Lower lobe of right lung (tissue), 2 donors: Measurements from ENCODE around the gene MINPP1. TPM values are rescaled to one million over a fixed set of nuclear protein-coding genes. Genes with fewer than 3 reads are reported as not detected.

ENCODE experiments used
- ATAC-seq, 2 donors: fragments of 200-7000 bp; cut with Tn5 transposase; one replicate each; pipeline ENCODE4 v1.9.1; 2020 to 2022; ENCODE audit warnings: mild to moderate bottlenecking in 2 of 2, moderate library complexity in 2 of 2
- DNase-seq: peaks from one replicate; pipeline ENCODE4 v3.0.0-alpha.2; 2020
- H3K27ac ChIP-seq: fragments of 200-600 bp; one replicate; pipeline ENCODE4 v1.8.0; 2022
- H3K27me3 ChIP-seq: fragments of 200-600 bp; one replicate; pipeline ENCODE4 v1.8.0; 2022; ENCODE audit warnings: low read depth
- H3K36me3 ChIP-seq: fragments of 200-600 bp; one replicate; pipeline ENCODE4 v1.8.0; 2022; ENCODE audit warnings: mild to moderate bottlenecking
- H3K4me1 ChIP-seq: fragments of 200-600 bp; one replicate; pipeline ENCODE4 v1.8.0; 2022
- H3K4me3 ChIP-seq: fragments of 200-600 bp; one replicate; pipeline ENCODE4 v1.8.0; 2022; ENCODE audit warnings: mild to moderate bottlenecking
- H3K9me3 ChIP-seq: fragments of 200-600 bp; one replicate; pipeline ENCODE4 v1.8.0; 2022
- CTCF ChIP-seq: fragments of 200-600 bp; IDR thresholded peaks from one replicate; pipeline ENCODE4 v1.8.0; 2022; ENCODE audit warnings: antibody characterized with exemption, mild to moderate bottlenecking
- intact Hi-C: fragments of 100-400 bp; cut with DNase I; formaldehyde crosslinking; loops from one replicate; pipeline ENCODE4 v1.11.0; 2022
- total RNA-seq: library from RNA; stranded (reverse); fragmentation: NEBNext Ultra II Directional; extraction: Animal tissue kit (Norgen Biotek cat#: 25700); gene quantifications from one replicate; pipeline ENCODE4 v1.2.1, GENCODE V29; 2021
- donor health status: DM: no; HTN: yes; CAD: no; lungs with severe emphysema.

The MINPP1 gene
- total RNA-seq, 1 donor from 2014 or later = 15.6 TPM

- Histone ChIP-seq H3K4me1 (no peaks in the 10 kb centered on the region), H3K4me3 (no peak overlapping the region), H3K27me3 (no peaks in the 10 kb centered on the region), H3K36me3 (no peaks in the 10 kb centered on the region), H3K9me3 (peaks cover 3% of the 10 kb centered on the region), H3K27ac (no peak overlapping the region)
- no peak for DNase-seq
- TF ChIP-seq CTCF = no peak
- ATAC-seq = no peak
- intact Hi-C loops = no loop called here
Observed at GRCh38 chr10:87562750-87563149, 58.1 kb downstream of the MINPP1 start.

- ATAC-seq = no peak
- Histone ChIP-seq H3K27me3 (no peaks in the 10 kb centered on the region), H3K4me3 (no peak overlapping the region), H3K36me3 (no peaks in the 10 kb centered on the region), H3K4me1 (no peaks in the 10 kb centered on the region), H3K9me3 (peaks cover 3% of the 10 kb centered on the region), H3K27ac (no peak overlapping the region)
- TF ChIP-seq CTCF = no peak
- DNase-seq = no peak
- intact Hi-C loops = no loop called here
Observed at GRCh38 chr10:87565010-87565409, 60.3 kb downstream of the MINPP1 start.

GRCh38 chr10:87575851-87576250 lies 71.2 kb downstream of the MINPP1 start:
- no peak for DNase-seq
- Histone ChIP-seq H3K27ac (no peak overlapping the region), H3K9me3 (no peaks in the 10 kb centered on the region), H3K4me1 (no peaks in the 10 kb centered on the region), H3K4me3 (no peak overlapping the region), H3K36me3 (no peaks in the 10 kb centered on the region), H3K27me3 (no peaks in the 10 kb centered on the region)
- no peak for ATAC-seq
- no peak for TF ChIP-seq CTCF
- intact Hi-C loops = no loop called here

- H3K36me3 ChIP-seq = no peaks in the 10 kb centered on the region
- H3K9me3 ChIP-seq = no peaks in the 10 kb centered on the region
- no peak for ATAC-seq
- no peaks in the 10 kb centered on the region for H3K4me1 ChIP-seq
- no peak for TF ChIP-seq CTCF
- no peak for DNase-seq
- intact Hi-C loops = no loop called here
- no peaks in the 10 kb centered on the region for H3K27me3 ChIP-seq
- no peak overlapping the region for H3K4me3 ChIP-seq
- H3K27ac ChIP-seq = no peak overlapping the region
Observed at GRCh38 chr10:87578160-87578841, 73.6 kb downstream of the MINPP1 start.

GRCh38 chr10:87578842-87579401 lies 74.2 kb downstream of the MINPP1 start:
- peak in 1 of 2 donors; percentile 23 for ATAC-seq

More at GRCh38 chr10:87578842-87579401, 74.2 kb downstream of the MINPP1 start:
- H3K4me3 ChIP-seq = no peak overlapping the region
- no peak for TF ChIP-seq CTCF
- H3K36me3 ChIP-seq = no peaks in the 10 kb centered on the region
- no peaks in the 10 kb centered on the region for H3K27me3 ChIP-seq
- intact Hi-C loops = no loop called here
- H3K27ac ChIP-seq = no peak overlapping the region
- no peaks in the 10 kb centered on the region for H3K9me3 ChIP-seq
- H3K4me1 ChIP-seq = no peaks in the 10 kb centered on the region
- DNase-seq = no peak
